ENCODE measurements around the gene CD1D.

Gene CD1D

GRCh38 chr1:158180741-158181576 is at the start of gene CD1D:
CD1D (plus strand) TSS chr1:158180895; CDS start chr1:158181102, 207 bp downstream.
- H3K4me3 ChIP-seq (ENCODE audit: low read length in 2 of 2), result peak within 1 kb of the TSS; percentile 62 to 78
- peak within 1 kb of the TSS; percentile 20 to 40 for H3K27ac ChIP-seq (ENCODE audit: low read depth in 2 of 2, low read length in 2 of 2)
- H3K9me3 ChIP-seq (ENCODE audit: control insufficient read depth in 2 of 2, low read length in 2 of 2), result no peaks in the 10 kb centered on the region
- H3K9ac ChIP-seq (ENCODE audit: low read depth in 1 of 2, low read length in 2 of 2), result peak within 1 kb of the TSS; percentile 47 to 59
- peaks cover 17 to 19% of the 10 kb centered on the region in 2 donors for H3K4me1 ChIP-seq (ENCODE audit: control insufficient read depth in 2 of 2, insufficient read depth in 2 of 2, low read length in 2 of 2)
- peaks cover 0 to 2% of the 10 kb centered on the region in 2 donors for H3K36me3 ChIP-seq (ENCODE audit: control insufficient read depth in 2 of 2, insufficient read depth in 2 of 2, low read length in 2 of 2)
- peaks cover 4 to 5% of the 10 kb centered on the region in 2 donors for H3K27me3 ChIP-seq (ENCODE audit: control insufficient read depth in 2 of 2, insufficient read depth in 2 of 2, low read length in 2 of 2)

- no peaks in the 10 kb centered on the region for H3K9me3 ChIP-seq (ENCODE audit: control insufficient read depth in 2 of 2, low read length in 2 of 2)
- H3K9ac ChIP-seq (ENCODE audit: low read depth in 1 of 2, low read length in 2 of 2), result no peak overlapping the region
- H3K4me1 ChIP-seq (ENCODE audit: control insufficient read depth in 2 of 2, insufficient read depth in 2 of 2, low read length in 2 of 2), result no peaks in the 10 kb centered on the region
- no peak overlapping the region for H3K4me3 ChIP-seq (ENCODE audit: low read length in 2 of 2)
- H3K27ac ChIP-seq (ENCODE audit: low read depth in 2 of 2, low read length in 2 of 2), result no peak overlapping the region
- no peaks in the 10 kb centered on the region for H3K27me3 ChIP-seq (ENCODE audit: control insufficient read depth in 2 of 2, insufficient read depth in 2 of 2, low read length in 2 of 2)
- H3K36me3 ChIP-seq (ENCODE audit: control insufficient read depth in 2 of 2, insufficient read depth in 2 of 2, low read length in 2 of 2), result no peaks in the 10 kb centered on the region
Observed at GRCh38 chr1:158131217-158131616, 49.5 kb upstream of the CD1D start.

GRCh38 chr1:158140764-158141192 is 39.9 kb upstream of the CD1D start:
- Histone ChIP-seq H3K27ac (ENCODE audit: low read depth in 2 of 2, low read length in 2 of 2) (no peak overlapping the region), H3K9me3 (ENCODE audit: control insufficient read depth in 2 of 2, low read length in 2 of 2) (no peaks in the 10 kb centered on the region), H3K36me3 (ENCODE audit: control insufficient read depth in 2 of 2, insufficient read depth in 2 of 2, low read length in 2 of 2) (no peaks in the 10 kb centered on the region), H3K4me1 (ENCODE audit: control insufficient read depth in 2 of 2, insufficient read depth in 2 of 2, low read length in 2 of 2) (no peaks in the 10 kb centered on the region), H3K4me3 (ENCODE audit: low read length in 2 of 2) (no peak overlapping the region), H3K27me3 (ENCODE audit: control insufficient read depth in 2 of 2, insufficient read depth in 2 of 2, low read length in 2 of 2) (no peaks in the 10 kb centered on the region), H3K9ac (ENCODE audit: low read depth in 1 of 2, low read length in 2 of 2) (no peak overlapping the region)

GRCh38 chr1:158145173-158145719 is 35.4 kb upstream of the CD1D start:
- Histone ChIP-seq H3K4me3 (ENCODE audit: low read length in 2 of 2) (no peak overlapping the region), H3K36me3 (ENCODE audit: control insufficient read depth in 2 of 2, insufficient read depth in 2 of 2, low read length in 2 of 2) (no peaks in the 10 kb centered on the region), H3K4me1 (ENCODE audit: control insufficient read depth in 2 of 2, insufficient read depth in 2 of 2, low read length in 2 of 2) (peaks cover 8 to 9% of the 10 kb centered on the region in 2 donors), H3K27ac (ENCODE audit: low read depth in 2 of 2, low read length in 2 of 2) (no peak overlapping the region), H3K9ac (ENCODE audit: low read depth in 1 of 2, low read length in 2 of 2) (no peak overlapping the region), H3K27me3 (ENCODE audit: control insufficient read depth in 2 of 2, insufficient read depth in 2 of 2, low read length in 2 of 2) (no peaks in the 10 kb centered on the region), H3K9me3 (ENCODE audit: control insufficient read depth in 2 of 2, low read length in 2 of 2) (no peaks in the 10 kb centered on the region)

GRCh38 chr1:158146165-158146564 is 34.5 kb upstream of the CD1D start:
- H3K4me3 ChIP-seq (ENCODE audit: low read length in 2 of 2), result no peak overlapping the region
- no peaks in the 10 kb centered on the region for H3K9me3 ChIP-seq (ENCODE audit: control insufficient read depth in 2 of 2, low read length in 2 of 2)
- no peak overlapping the region for H3K9ac ChIP-seq (ENCODE audit: low read depth in 1 of 2, low read length in 2 of 2)
- H3K27me3 ChIP-seq (ENCODE audit: control insufficient read depth in 2 of 2, insufficient read depth in 2 of 2, low read length in 2 of 2), result no peaks in the 10 kb centered on the region
- H3K4me1 ChIP-seq (ENCODE audit: control insufficient read depth in 2 of 2, insufficient read depth in 2 of 2, low read length in 2 of 2), result peaks cover 8 to 9% of the 10 kb centered on the region in 2 donors
- H3K36me3 ChIP-seq (ENCODE audit: control insufficient read depth in 2 of 2, insufficient read depth in 2 of 2, low read length in 2 of 2), result no peaks in the 10 kb centered on the region
- H3K27ac ChIP-seq (ENCODE audit: low read depth in 2 of 2, low read length in 2 of 2), result no peak overlapping the region

- Histone ChIP-seq H3K4me3 (ENCODE audit: low read length in 2 of 2) (no peak overlapping the region), H3K27me3 (ENCODE audit: control insufficient read depth in 2 of 2, insufficient read depth in 2 of 2, low read length in 2 of 2) (no peaks in the 10 kb centered on the region), H3K36me3 (ENCODE audit: control insufficient read depth in 2 of 2, insufficient read depth in 2 of 2, low read length in 2 of 2) (no peaks in the 10 kb centered on the region), H3K27ac (ENCODE audit: low read depth in 2 of 2, low read length in 2 of 2) (no peak overlapping the region), H3K9ac (ENCODE audit: low read depth in 1 of 2, low read length in 2 of 2) (no peak overlapping the region), H3K9me3 (ENCODE audit: control insufficient read depth in 2 of 2, low read length in 2 of 2) (no peaks in the 10 kb centered on the region), H3K4me1 (ENCODE audit: control insufficient read depth in 2 of 2, insufficient read depth in 2 of 2, low read length in 2 of 2) (peaks cover 8 to 9% of the 10 kb centered on the region in 2 donors)
Observed at GRCh38 chr1:158146739-158147138, 34.0 kb upstream of the CD1D start.

GRCh38 chr1:158147401-158147800 is 33.3 kb upstream of the CD1D start:
- Histone ChIP-seq H3K27me3 (ENCODE audit: control insufficient read depth in 2 of 2, insufficient read depth in 2 of 2, low read length in 2 of 2) (no peaks in the 10 kb centered on the region), H3K36me3 (ENCODE audit: control insufficient read depth in 2 of 2, insufficient read depth in 2 of 2, low read length in 2 of 2) (no peaks in the 10 kb centered on the region), H3K27ac (ENCODE audit: low read depth in 2 of 2, low read length in 2 of 2) (no peak overlapping the region), H3K4me1 (ENCODE audit: control insufficient read depth in 2 of 2, insufficient read depth in 2 of 2, low read length in 2 of 2) (peaks cover 8 to 9% of the 10 kb centered on the region in 2 donors), H3K4me3 (ENCODE audit: low read length in 2 of 2) (no peak overlapping the region), H3K9ac (ENCODE audit: low read depth in 1 of 2, low read length in 2 of 2) (no peak overlapping the region), H3K9me3 (ENCODE audit: control insufficient read depth in 2 of 2, low read length in 2 of 2) (no peaks in the 10 kb centered on the region)

- Histone ChIP-seq H3K4me1 (ENCODE audit: control insufficient read depth in 2 of 2, insufficient read depth in 2 of 2, low read length in 2 of 2) (peaks cover 8 to 9% of the 10 kb centered on the region in 2 donors), H3K9ac (ENCODE audit: low read depth in 1 of 2, low read length in 2 of 2) (no peak overlapping the region), H3K27ac (ENCODE audit: low read depth in 2 of 2, low read length in 2 of 2) (no peak overlapping the region), H3K9me3 (ENCODE audit: control insufficient read depth in 2 of 2, low read length in 2 of 2) (no peaks in the 10 kb centered on the region), H3K27me3 (ENCODE audit: control insufficient read depth in 2 of 2, insufficient read depth in 2 of 2, low read length in 2 of 2) (no peaks in the 10 kb centered on the region), H3K4me3 (ENCODE audit: low read length in 2 of 2) (no peak overlapping the region), H3K36me3 (ENCODE audit: control insufficient read depth in 2 of 2, insufficient read depth in 2 of 2, low read length in 2 of 2) (no peaks in the 10 kb centered on the region)
Observed at GRCh38 chr1:158147869-158148268, 32.8 kb upstream of the CD1D start.

GRCh38 chr1:158148468-158148867 is 32.2 kb upstream of the CD1D start:
- H3K27ac ChIP-seq (ENCODE audit: low read depth in 2 of 2, low read length in 2 of 2), result peak overlapping the region in 1 of 2 donors; percentile 9
- H3K9ac ChIP-seq (ENCODE audit: low read depth in 1 of 2, low read length in 2 of 2), result no peak overlapping the region
- peaks cover 8 to 9% of the 10 kb centered on the region in 2 donors for H3K4me1 ChIP-seq (ENCODE audit: control insufficient read depth in 2 of 2, insufficient read depth in 2 of 2, low read length in 2 of 2)

GRCh38 chr1:158149175-158149574 is 31.5 kb upstream of the CD1D start:
- peaks cover 8 to 9% of the 10 kb centered on the region in 2 donors for H3K4me1 ChIP-seq (ENCODE audit: control insufficient read depth in 2 of 2, insufficient read depth in 2 of 2, low read length in 2 of 2)
- no peaks in the 10 kb centered on the region for H3K9me3 ChIP-seq (ENCODE audit: control insufficient read depth in 2 of 2, low read length in 2 of 2)
- H3K4me3 ChIP-seq (ENCODE audit: low read length in 2 of 2), result peak overlapping the region; percentile 22 to 71
- H3K27ac ChIP-seq (ENCODE audit: low read depth in 2 of 2, low read length in 2 of 2), result peak overlapping the region; percentile 37 to 49
- H3K27me3 ChIP-seq (ENCODE audit: control insufficient read depth in 2 of 2, insufficient read depth in 2 of 2, low read length in 2 of 2), result no peaks in the 10 kb centered on the region
- H3K9ac ChIP-seq (ENCODE audit: low read depth in 1 of 2, low read length in 2 of 2), result no peak overlapping the region
- no peaks in the 10 kb centered on the region for H3K36me3 ChIP-seq (ENCODE audit: control insufficient read depth in 2 of 2, insufficient read depth in 2 of 2, low read length in 2 of 2)

More at GRCh38 chr1:158148468-158148867, 32.2 kb upstream of the CD1D start:
- H3K27me3 ChIP-seq (ENCODE audit: control insufficient read depth in 2 of 2, insufficient read depth in 2 of 2, low read length in 2 of 2), result no peaks in the 10 kb centered on the region
- no peaks in the 10 kb centered on the region for H3K36me3 ChIP-seq (ENCODE audit: control insufficient read depth in 2 of 2, insufficient read depth in 2 of 2, low read length in 2 of 2)
- H3K9me3 ChIP-seq (ENCODE audit: control insufficient read depth in 2 of 2, low read length in 2 of 2), result no peaks in the 10 kb centered on the region
- H3K4me3 ChIP-seq (ENCODE audit: low read length in 2 of 2), result no peak overlapping the region

Data from mucosa of rectum (tissue), 2 donors.